ENCODE results near the gene PSPN. TPM values are rescaled to one million over a fixed set of nuclear protein-coding genes. Genes with fewer than 3 reads are reported as not detected.
A peak's percentile ranks its signal among the peaks of the same experiment; 100 is the strongest.

Gene PSPN
- total RNA-seq, 2 donors from 2014 or later = 1.4 to 2.8 TPM

GRCh38 chr19:6412447-6413091, 36.8 kb upstream of the PSPN start:
- peaks cover 36% of the 10 kb centered on the region for H3K36me3 ChIP-seq
- H3K4me3 ChIP-seq = no peak overlapping the region
- H3K9me3 ChIP-seq = no peaks in the 10 kb centered on the region
- DNase-seq (ENCODE audit: low spot score) = no peak
- no peak overlapping the region for H3K27ac ChIP-seq
- TF ChIP-seq, protein P1, sequence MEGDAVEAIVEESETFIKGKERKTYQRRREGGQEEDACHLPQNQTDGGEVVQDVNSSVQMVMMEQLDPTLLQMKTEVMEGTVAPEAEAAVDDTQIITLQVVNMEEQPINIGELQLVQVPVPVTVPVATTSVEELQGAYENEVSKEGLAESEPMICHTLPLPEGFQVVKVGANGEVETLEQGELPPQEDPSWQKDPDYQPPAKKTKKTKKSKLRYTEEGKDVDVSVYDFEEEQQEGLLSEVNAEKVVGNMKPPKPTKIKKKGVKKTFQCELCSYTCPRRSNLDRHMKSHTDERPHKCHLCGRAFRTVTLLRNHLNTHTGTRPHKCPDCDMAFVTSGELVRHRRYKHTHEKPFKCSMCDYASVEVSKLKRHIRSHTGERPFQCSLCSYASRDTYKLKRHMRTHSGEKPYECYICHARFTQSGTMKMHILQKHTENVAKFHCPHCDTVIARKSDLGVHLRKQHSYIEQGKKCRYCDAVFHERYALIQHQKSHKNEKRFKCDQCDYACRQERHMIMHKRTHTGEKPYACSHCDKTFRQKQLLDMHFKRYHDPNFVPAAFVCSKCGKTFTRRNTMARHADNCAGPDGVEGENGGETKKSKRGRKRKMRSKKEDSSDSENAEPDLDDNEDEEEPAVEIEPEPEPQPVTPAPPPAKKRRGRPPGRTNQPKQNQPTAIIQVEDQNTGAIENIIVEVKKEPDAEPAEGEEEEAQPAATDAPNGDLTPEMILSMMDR (IDR thresholded peaks at IDR 0.05) = peak; percentile 41
- H3K27me3 ChIP-seq (replicated peaks; ENCODE audit: insufficient read depth) = no peaks in the 10 kb centered on the region
- no peaks in the 10 kb centered on the region for H3K4me1 ChIP-seq (ENCODE audit: control insufficient read depth in 1 of 2, low read depth in 2 of 2)
- no peak for ATAC-seq (ENCODE audit: insufficient number of reproducible peaks, low FRiP score, low read depth)

DNA sequence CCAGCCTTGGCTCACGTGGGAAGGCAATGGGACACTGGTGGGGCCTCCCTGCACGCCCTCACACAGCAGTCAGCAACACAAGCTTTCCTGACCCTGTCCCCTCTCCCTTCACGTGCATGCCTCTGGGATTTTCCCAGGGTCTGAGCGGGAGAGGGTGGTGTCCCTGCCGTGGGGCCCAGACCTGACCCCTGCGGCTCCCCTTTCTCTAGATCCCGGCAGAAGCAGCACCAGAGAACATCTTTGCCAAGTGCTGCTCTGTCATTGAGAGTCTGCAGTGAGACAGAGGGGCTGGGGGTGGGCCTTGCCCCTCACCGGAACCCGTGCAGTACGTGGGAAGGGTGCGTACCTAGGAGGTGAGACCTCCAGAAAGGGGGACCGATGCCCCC, 36.3 kb upstream of the PSPN start:
- H3K4me1 ChIP-seq (ENCODE audit: control insufficient read depth in 1 of 2, low read depth in 2 of 2) = no peaks in the 10 kb centered on the region
- no peaks in the 10 kb centered on the region for H3K9me3 ChIP-seq
- H3K4me3 ChIP-seq = no peak overlapping the region
- no peak overlapping the region for H3K27ac ChIP-seq
- no peak for ATAC-seq (ENCODE audit: insufficient number of reproducible peaks, low FRiP score, low read depth)
- H3K27me3 ChIP-seq (replicated peaks; ENCODE audit: insufficient read depth) = no peaks in the 10 kb centered on the region
- peaks cover 31% of the 10 kb centered on the region for H3K36me3 ChIP-seq
- TF ChIP-seq, protein P1 (IDR thresholded peaks at IDR 0.05) = no peak
- DNase-seq (ENCODE audit: low spot score) = no peak

- Histone ChIP-seq H3K9me3 (no peaks in the 10 kb centered on the region), H3K27me3 (replicated peaks; ENCODE audit: insufficient read depth) (no peaks in the 10 kb centered on the region), H3K4me1 (ENCODE audit: control insufficient read depth in 1 of 2, low read depth in 2 of 2) (no peaks in the 10 kb centered on the region), H3K4me3 (no peak overlapping the region), H3K36me3 (peaks cover 4% of the 10 kb centered on the region), H3K27ac (no peak overlapping the region)
- TF ChIP-seq, protein P1 (IDR thresholded peaks at IDR 0.05) = no peak
- ATAC-seq (ENCODE audit: insufficient number of reproducible peaks, low FRiP score, low read depth) (no peak), DNase-seq (ENCODE audit: low spot score) (no peak)
Observed at GRCh38 chr19:6409346-6409745, 33.6 kb upstream of the PSPN start.

DNA sequence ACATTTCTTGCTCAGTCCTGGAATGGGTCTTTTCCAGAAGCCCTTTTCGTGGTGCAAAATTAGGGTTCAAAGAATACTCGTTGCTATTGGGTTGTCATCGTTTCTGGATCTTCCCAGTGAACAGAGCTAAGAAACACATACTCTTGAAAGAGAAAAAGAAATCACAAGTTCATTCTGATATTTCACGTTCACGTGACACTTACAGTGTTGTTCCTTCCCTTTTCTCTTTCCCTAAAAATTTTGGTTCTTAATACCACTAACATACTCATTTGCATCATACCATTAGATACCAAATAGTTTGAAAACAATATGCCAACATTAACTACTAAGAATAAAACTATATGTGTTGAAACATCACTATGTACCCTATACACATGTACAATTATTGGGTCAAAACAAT, 30.7 kb upstream of the PSPN start:
- H3K36me3 ChIP-seq = no peaks in the 10 kb centered on the region
- no peaks in the 10 kb centered on the region for H3K27me3 ChIP-seq (replicated peaks; ENCODE audit: insufficient read depth)
- H3K9me3 ChIP-seq = no peaks in the 10 kb centered on the region
- H3K4me1 ChIP-seq (ENCODE audit: control insufficient read depth in 1 of 2, low read depth in 2 of 2) = no peaks in the 10 kb centered on the region
- no peak for DNase-seq (ENCODE audit: low spot score)
- TF ChIP-seq, protein P1 (IDR thresholded peaks at IDR 0.05) = no peak
- no peak overlapping the region for H3K27ac ChIP-seq
- H3K4me3 ChIP-seq = no peak overlapping the region
- no peak for ATAC-seq (ENCODE audit: insufficient number of reproducible peaks, low FRiP score, low read depth)

GRCh38 chr19:6402837-6403608, 27.3 kb upstream of the PSPN start:
- ATAC-seq (ENCODE audit: insufficient number of reproducible peaks, low FRiP score, low read depth) = no peak
- DNase-seq (ENCODE audit: low spot score) = no peak
- TF ChIP-seq, protein P1 (IDR thresholded peaks at IDR 0.05) = no peak
- Histone ChIP-seq H3K4me3 (no peak overlapping the region), H3K4me1 (ENCODE audit: control insufficient read depth in 1 of 2, low read depth in 2 of 2) (no peaks in the 10 kb centered on the region), H3K27me3 (replicated peaks; ENCODE audit: insufficient read depth) (no peaks in the 10 kb centered on the region), H3K36me3 (no peaks in the 10 kb centered on the region), H3K27ac (no peak overlapping the region), H3K9me3 (no peaks in the 10 kb centered on the region)

Data from thoracic aorta (tissue), 2 donors.